Hematopoietic multipotent progenitor cell treated with erythropoietin and hydrocortisone succinate and interleukin-3 and kit ligand, for 8 days (in vitro differentiated cells): ENCODE data around the gene STK39.

Source experiments
- DNase-seq: peaks from one replicate; pipeline ENCODE4 v3.0.0-alpha.2; 2015

STK39 gene

DNA sequence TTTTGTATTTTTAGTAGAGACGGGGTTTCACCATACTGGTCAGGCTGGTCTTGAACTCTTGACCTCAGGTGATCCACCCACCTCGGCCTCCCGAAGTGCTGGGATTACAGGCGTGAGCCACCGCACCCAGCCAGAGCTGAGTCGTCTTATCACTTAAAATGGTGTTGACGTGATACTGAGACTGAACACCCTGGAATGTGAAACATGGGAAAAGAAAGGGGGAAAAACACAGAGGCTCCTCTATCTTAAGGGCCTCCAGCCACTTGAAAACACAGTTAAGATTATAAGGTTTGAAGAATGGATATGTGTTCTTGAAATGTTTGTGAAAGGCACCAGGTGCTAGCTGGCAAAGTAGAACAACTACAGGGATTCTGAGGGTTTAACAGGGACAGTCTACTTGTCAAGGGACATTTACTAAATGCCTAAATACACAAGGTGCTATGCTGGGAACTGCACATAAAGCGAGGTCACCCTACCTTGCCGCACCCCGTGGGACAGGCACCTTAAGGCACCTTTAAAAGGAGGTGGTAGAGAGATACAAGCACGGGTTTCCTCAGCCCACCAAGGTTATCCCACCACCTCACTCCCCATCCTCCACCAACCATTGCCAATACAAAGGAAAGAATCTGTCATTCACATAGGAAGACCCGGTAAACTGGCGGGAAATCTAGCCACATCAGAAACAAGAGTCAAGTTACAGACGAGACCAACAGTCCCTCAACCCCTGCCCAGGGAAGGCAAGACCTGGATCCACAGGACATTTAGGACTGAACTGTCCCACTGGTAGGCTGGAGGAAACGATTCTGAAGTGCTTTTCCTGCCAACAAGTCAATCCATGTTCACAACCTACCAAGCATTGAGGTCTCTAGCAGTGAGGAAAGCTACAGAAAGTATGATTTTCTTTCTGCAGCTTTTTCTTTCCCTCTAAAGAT lies 43.4 kb downstream of the STK39 start:
- DNase-seq, result no peak

- DNase-seq, result no peak
Observed at GRCh38 chr2:168201584-168202116, 45.7 kb downstream of the STK39 start.

GRCh38 chr2:168200930-168201583 lies 46.3 kb downstream of the STK39 start:
- DNase-seq, result no peak

DNA sequence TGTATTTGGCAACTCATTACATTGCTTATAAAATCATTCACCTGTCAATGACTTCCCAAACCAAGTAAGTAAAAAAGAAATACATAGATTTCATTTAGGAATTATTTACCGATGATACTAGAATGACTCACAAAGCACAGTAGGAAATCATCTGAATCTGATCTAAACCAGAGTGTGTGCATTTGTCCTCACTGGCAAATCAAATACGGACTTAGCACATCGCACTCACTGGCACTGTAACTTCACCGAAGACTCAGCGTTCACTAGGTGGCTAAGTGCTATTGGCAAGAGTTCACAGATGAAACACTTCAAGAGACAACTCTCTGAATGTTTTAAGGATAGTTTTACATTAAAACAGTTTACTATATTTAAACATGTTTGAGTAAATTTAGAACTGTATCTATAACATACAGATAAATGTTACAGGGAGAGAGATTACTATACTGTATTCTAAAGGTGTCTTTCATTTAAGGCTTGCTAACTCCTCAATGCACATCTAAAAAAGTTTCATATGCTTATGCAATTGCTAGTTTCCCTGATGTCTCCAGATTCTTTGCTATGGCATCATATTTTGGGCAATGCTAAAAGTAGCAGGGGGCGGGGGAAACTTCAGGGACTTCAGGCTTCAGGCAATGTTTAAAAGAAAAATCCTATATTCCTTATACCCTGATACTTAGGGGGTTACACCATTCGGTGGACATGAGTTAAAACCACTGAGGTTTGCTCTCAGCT lies 48.8 kb downstream of the STK39 start:
- DNase-seq, result no peak

- no peak for DNase-seq
Observed at GRCh38 chr2:168196764-168197180, 50.6 kb downstream of the STK39 start.

GRCh38 chr2:168194784-168195522 lies 52.4 kb downstream of the STK39 start:
- no peak for DNase-seq

DNA sequence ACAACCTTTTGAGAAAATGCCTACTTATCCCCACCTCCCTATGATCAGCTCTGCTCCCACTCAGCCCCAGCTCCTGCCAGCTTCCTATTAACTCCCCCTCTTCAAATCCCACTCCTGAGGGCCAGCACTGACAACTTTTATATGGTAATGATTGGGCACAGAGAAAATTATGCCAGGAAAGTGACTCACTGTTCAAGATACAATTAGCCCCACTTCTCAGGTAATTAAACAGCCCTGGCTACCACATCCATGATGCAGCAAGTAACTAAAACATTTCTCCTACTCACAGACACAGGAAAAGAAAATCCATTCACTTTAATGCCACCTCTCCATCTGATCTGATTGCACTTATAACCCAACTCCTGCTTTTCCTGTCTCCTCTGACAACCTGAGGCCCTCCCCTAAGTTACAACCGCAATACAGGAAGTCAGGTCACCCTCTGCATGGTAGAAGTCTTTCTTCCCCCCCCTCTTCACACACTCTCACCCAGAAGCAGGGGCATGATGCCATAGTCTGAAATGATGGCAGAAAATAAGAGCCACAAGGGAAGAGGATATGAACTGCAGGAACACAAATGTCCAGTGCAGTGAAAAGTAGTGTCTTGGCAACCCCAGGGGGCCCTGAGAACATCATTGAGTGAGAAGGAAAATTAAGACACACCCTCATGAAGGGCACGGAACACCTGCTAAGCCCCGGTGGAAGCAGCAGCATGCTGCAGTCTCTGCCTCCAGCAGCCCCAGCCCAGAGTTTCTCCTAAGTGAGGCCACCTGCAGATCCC lies 54.4 kb downstream of the STK39 start:
- no peak for DNase-seq

DNA sequence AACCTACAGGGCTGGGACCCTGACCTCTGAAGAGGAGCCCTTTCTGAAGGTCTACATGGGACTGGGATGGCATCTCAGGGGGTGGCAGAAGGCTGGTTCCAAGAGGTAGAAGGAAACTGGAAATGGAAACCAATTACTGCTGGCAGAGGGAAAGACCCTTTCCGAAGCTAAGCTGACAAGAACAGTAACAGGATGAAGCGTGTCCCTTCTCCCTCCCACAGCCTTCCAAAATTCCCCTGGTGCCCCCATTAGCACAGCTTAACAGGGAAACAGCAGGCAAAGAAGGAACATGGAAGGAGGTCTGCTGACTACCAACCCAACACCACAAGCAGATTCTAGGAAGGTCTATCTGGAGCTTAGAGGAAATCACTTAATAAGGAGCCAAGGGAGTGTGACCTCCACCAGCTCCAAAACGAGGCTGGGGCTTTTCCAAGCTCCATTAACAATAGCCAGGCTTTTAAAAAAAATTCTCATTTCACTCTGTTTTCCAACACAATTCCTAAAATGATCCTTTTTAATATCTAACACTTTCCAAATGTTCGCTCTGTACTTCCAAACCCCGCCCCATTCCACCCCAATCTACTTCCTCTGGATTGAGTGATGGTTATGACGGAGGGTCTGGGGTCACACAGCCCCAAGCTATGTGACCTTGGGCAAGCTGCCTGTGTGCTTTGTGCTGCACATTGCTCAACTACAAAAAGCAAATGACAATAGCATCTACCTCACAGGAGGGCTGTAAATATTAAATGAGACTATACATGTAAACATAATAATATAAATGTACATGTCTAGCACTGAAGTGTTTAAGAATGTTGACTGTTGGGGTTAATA lies 55.2 kb downstream of the STK39 start:
- DNase-seq, result no peak

GRCh38 chr2:168190590-168191336 lies 56.6 kb downstream of the STK39 start:
- DNase-seq, result no peak

DNA sequence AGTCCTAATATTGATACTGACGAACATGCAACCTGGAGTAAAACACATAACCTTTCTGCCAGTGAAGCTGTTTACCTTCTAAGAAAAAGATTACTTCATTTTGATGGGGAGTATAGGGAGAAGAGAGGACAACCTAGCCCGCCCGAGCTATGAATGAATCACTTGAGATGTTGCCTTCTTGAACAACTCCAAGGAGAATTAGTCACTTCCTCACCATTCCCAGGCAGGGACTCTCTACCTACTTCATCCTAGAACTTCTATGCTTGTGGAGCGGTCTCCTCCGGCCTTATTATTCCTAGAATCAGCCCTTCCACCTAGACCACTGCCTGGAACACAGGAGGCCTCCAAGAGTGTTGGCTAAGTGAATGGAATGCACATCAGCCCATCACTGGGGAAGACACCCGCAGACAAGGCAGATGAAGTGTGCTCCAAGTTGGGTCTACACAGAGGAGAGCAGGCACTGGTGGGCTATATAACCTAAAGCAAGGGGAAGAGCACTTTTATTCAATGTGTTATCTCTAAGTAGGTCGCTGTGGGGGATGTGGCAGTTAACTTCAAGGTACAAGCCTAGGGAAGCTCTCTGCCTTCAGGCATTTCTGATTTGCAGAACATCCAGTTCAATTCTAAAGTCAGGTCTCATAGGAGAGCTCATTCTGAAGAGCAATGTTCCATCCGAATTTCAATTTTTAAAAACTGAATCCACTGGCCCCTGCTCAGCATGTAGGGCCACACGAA lies 57.4 kb downstream of the STK39 start:
- no peak for DNase-seq

DNA sequence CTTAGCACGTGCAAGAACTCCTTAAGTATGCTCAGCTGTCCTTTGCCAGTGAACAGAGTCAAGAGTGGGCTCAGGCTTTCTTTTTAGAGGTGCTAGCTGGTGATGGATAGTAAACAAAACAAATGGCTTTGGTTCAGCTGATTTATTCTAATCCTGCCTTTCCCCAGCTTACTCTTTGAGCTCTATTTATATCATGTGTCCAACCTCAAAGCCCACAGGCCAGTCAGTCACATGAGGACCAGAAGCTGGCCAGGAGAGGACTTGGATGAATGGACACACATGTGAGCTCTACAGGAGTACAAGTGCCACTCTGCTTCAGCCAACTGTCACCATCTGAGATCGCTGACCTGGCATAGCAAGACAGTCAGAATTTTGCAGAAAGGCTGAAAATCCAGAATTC lies 59.4 kb downstream of the STK39 start:
- no peak for DNase-seq

DNA sequence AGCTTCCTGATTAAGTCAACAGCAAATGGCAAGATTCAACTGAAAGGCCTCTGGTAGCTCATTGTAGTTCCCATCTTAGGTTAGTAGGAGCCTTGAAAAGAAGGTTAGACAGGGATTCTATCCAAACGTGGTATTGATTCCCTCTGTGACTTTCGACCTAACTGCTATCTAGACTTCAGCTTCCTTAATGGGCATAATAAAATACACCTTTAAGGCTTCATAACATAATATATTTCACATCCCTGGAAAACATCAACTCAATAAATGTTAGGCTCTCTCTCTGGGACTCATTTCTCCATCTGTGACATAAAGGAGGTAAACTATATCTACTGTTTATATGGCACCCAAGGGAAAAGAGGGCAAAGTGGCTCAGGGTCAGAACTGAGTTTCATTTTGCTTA lies 60.9 kb downstream of the STK39 start:
- no peak for DNase-seq

DNA sequence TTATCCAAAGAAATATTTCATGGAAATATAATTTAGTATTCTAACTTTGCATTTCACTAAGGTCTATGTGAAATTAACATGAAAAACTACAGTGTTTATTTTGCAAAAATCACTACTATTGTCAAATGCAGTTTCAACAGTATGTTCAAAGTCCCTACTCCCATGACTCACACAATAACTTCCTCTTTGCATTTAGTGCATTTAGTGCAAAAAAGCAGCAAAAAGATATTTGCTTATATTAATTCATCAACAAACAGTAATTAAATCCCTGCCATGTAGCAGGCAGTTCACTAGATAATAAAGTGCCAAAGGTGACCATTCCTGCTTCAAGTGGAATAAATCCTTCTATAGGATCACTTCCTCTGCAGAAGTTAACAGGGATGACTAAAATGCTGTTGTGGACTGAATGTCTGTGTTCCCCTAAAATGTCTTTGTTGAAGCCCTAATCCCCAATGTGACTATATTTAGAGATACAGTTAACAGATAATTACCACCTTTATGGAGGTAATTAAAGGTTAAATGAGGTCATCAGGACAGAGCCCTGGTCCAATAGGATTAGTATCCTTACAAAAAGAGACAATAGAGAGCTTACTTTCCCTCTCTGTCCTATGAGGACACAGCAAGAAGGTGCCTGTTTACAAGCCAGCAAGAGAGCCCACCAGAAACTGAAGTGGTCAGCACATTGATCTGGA lies 61.7 kb downstream of the STK39 start:
- no peak for DNase-seq

DNA sequence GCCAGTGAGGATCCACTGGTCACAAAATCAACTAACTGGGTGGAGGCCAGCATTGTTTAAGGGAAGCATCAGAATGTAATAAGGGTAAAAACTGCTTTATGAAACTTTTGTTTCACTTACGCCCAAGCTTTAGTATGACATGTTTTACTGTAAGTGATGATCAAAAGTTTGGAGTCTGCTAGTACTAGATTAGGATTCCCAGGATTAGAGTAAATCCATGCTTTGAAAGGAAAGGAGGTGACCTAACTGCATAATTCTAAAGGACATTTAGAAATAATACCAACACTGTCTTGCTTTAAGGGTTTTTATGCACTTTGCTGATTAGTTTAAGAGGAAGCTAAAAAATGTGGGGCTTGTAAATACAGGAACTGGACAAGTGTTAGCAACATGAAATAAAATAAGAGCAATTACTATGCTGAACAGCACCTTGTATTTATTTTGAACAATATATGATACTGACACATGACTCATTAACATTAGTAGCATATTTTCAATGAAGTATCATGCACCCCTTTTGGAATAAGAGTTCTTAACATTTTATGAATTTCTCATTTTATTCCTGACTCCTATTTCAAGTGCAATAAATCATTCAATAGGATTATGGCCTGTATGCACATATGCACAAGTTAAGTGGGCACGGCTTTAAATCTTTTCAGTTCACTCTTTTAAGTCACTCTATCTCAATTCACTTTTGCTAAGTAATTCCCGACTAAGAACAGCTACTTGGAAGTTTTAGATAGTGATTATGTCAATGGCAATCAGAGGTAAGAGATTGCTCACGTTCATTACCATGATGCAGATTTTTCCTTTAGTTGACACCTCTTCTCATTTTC lies 62.5 kb downstream of the STK39 start:
- DNase-seq, result no peak

DNA sequence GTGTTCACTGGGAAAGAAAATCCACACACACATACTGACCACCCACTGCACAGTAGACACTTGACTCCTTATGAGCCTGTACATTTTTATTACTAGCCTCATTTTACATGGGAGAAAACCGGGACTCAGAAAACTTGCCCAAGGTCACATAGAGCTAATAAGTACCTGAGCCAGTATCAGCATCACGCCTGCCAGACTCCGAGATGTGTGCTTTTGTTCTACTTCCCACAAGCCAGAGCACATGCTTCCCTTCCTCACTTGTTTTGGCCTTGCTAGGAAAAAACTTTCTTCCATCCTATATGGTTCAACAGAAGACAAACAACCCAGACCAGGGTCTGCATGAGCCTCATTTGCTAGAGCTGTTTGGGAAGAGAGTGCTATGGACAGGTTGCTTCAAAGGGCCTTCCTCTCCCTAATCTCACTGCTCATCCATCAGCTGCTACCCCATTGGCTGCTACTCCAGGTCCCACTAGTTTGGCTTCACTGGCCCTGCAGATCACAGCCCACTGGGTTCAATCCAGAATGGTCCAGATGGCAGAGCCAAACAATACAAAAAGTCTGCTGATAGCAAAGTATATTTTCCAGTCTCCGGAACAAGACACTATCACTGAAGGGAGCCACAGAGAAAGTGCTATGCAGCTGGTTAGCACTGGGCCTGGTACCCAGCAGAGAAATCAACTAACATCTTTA lies 63.9 kb downstream of the STK39 start:
- no peak for DNase-seq

DNA sequence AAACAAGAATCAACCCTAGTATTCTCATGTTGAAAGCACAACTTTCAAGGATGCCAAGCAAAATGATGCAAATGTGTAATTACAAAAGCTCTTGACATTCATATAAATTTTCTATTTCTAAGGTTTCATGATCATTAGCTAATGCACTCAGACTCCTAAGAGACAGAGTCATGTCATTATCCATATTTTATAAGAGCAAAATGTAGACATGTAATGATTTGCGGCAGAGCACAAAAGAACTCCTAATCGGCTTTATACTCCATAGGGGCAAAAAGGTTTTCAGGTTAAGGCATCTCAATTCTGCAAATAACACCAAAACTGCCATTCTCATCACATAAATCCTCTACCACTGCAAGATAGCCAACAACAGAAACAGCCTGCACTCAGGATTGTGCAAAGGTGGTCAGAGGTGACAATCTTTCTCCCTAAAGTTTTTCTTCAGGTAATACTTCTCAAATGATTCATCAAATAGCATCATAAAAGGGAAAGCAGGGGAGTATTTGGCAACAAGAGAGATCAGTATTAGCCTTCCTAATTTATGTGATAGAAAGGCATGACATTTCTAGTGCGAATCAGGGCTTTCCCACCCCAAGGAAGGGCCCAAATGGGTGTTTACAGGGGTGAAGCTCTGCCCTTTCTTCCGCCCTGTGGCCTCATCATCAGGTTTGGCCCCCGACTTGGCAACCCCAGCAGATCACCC lies 64.7 kb downstream of the STK39 start:
- DNase-seq, result no peak

- DNase-seq, result no peak
Observed at GRCh38 chr2:168181825-168182224, 65.6 kb downstream of the STK39 start.
